Spleen (tissue), 11 donors: ENCODE data around the gene MICU1. TPM values are rescaled to one million over a fixed set of nuclear protein-coding genes. Genes with fewer than 3 reads are reported as not detected.
"Not testable (repeated sequence)": the region's sequence is repeated elsewhere in the genome, so short reads cannot be mapped to it uniquely, and the experiment has no call there.

Experiments
- DNase-seq: peaks from one replicate; pipeline ENCODE4 v3.0.0-alpha.2; 2020
- H3K27ac ChIP-seq, 8 donors: fragments of 200-600 bp; sonication (generic) in 7 of 8; 1 replicate in 4 of 8; 2 replicates in 4 of 8; pipeline versions ENCODE4 v1.5.0 to v1.8.0; 2016 to 2021; ENCODE audit warnings: inconsistent platforms in 4 of 8, mild to moderate bottlenecking in 4 of 8, moderate library complexity in 1 of 8
- H3K27me3 ChIP-seq, 7 donors: fragments of 200-600 bp; sonication (generic) in 6 of 7; replicated peaks in 1 of 7; 1 replicate in 4 of 7; 2 replicates in 3 of 7; pipeline versions ENCODE4 v1.5.0 to v1.8.0; 2016 to 2021; ENCODE audit warnings: inconsistent platforms in 3 of 7, mild to moderate bottlenecking in 1 of 7
- H3K36me3 ChIP-seq, 6 donors: fragments of 200-600 bp; sonication (generic) in 5 of 6; 1 replicate in 4 of 6; 2 replicates in 2 of 6; pipeline versions ENCODE4 v1.5.0 to v1.8.0; 2016 to 2021; ENCODE audit warnings: inconsistent platforms in 2 of 6
- H3K4me1 ChIP-seq, 6 donors: fragments of 200-600 bp; sonication (generic) in 5 of 6; 1 replicate in 3 of 6; 2 replicates in 3 of 6; pipeline versions ENCODE4 v1.5.0 to v1.8.0; 2016 to 2021; ENCODE audit warnings: inconsistent platforms in 3 of 6
- H3K4me3 ChIP-seq, 8 donors: fragments of 200-600 bp; sonication (generic) in 7 of 8; 1 replicate in 4 of 8; 2 replicates in 4 of 8; pipeline versions ENCODE4 v1.5.0 to v1.8.0; 2016 to 2021; ENCODE audit warnings: inconsistent platforms in 4 of 8, mild to moderate bottlenecking in 4 of 8, moderate library complexity in 2 of 8
- H3K9me3 ChIP-seq, 8 donors: fragments of 200-600 bp; sonication (generic) in 7 of 8; 1 replicate in 4 of 8; 2 replicates in 4 of 8; pipeline versions ENCODE4 v1.5.0 to v1.8.0; 2016 to 2021; ENCODE audit warnings: inconsistent platforms in 4 of 8
- POLR2A ChIP-seq, 3 donors: fragments of 450-650 bp; IDR thresholded peaks; one replicate each; pipeline ENCODE4 v1.5.1; 2017; ENCODE audit warnings: antibody characterized with exemption in 3 of 3, mild to moderate bottlenecking in 1 of 3
- POLR2AphosphoS5 ChIP-seq, 3 donors: sonication (generic); formaldehyde crosslinking; IDR thresholded peaks; one replicate each; pipeline ENCODE4 v1.5.1; 2017; ENCODE audit warnings: antibody characterized with exemption in 3 of 3
- WGBS, 5 donors: extraction: QIAGEN DNeasy Blood & Tissue Kit in 3 of 5; methylation state at CpG; one replicate each; pipeline versions ENCODE4 v1.1.5 to v1.1.7; 2013 to 2018; 5-methylcytosine and 5-hydroxymethylcytosine counted together
- intact Hi-C: fragments of 100-400 bp; cut with DNase I; formaldehyde crosslinking; loops from one replicate; pipeline ENCODE4 v1.15.0; 2023; ENCODE audit warnings: low total_unique reads
- polyA plus RNA-seq, 3 donors: library from polyadenylated mRNA; stranded (reverse); fragments of 200-250 nt; gene quantifications; one replicate each; pipeline ENCODE4 v1.2.1, GENCODE V29; 2013
- total RNA-seq, 7 donors: library from RNA; depleted of rRNA in 3 of 7; stranded (reverse); fragments of >200 nt in 3 of 7; fragmentation: NEBNext Ultra II Directional in 4 of 7; extraction: Animal tissue kit (Norgen Biotek cat#: 25700) in 4 of 7; gene quantifications; one replicate each; pipeline versions ENCODE4 v1.1.0 to v1.2.1, GENCODE V29; 2016 to 2021
- TF ChIP-seq, protein P1 (sequence below), 11 experiments: fragments of 200-600 bp in 7 of 11; fragments of 450-650 bp in 4 of 11; sonication (generic) in 4 of 11; IDR thresholded peaks in 8 of 11; conservative IDR thresholded peaks in 3 of 11; 1 replicate in 7 of 11; 2 replicates in 4 of 11; pipeline versions ENCODE4 v1.4.0 to v1.8.0; 2016 to 2021; ENCODE audit warnings: antibody characterized with exemption in 11 of 11, inconsistent platforms in 4 of 11, mild to moderate bottlenecking in 1 of 11
- donor health status: healthy with polysubstance abuse.
- donor health status: DM: no; HTN: no; CAD: no; lungs with moderate emphysema.
- donor health status: DM: no; HTN: no; CAD: no.
- donor health status: Bipolar disorder and iron deficiency.
- donor health status: healthy.
- donor health status: DM: no; HTN: no; CAD: no.
- donor health status: DM: yes; HTN: yes; CAD: no.

MICU1 gene
- total and polyA plus RNA-seq, 10 donors, result 16.4 to 58.4 (median 46.5) TPM

DNA sequence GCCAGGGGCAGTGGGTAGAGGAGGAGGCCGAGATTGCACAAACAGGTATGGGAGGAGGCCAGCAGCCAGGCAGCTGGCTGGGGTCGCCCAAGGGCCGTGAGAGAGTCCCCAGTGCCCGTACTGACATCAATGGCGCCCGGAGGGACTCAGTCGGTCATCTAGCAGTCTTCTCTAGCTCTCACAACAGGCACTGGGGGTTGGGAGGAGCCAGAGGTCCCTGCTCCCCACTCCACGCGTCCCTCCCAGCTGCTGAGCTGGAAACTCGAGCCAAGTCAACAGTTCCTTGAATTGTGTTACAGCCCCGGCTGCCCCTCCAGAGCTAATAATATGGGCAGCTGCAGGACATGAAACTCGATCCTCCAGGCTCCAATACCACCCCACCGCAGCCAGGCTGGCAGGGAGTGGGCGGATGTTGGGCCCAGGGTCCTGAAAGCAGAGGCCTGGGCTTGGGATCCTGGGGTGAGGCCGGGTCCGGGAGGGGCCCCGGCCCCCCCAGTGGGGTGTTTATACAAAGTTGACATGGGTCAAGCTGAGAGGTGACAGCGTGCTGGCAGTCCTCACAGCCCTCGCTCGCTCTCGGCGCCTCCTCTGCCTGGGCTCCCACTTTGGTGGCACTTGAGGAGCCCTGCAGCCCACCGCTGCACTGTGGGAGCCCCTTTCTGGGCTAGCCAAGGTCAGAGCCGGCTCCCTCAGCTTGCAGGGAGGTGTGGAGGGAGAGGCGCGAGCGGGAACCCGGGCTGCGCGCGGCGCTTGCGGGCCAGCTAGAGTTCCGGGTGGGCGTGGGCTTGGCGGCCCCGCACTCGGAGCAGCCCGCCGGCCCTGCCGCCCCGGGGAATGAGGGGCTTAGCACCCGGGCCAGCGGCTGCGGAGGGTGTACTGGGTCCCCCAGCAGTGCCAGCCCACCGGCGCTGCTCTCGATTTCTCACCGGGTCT lies 300.4 kb downstream of the MICU1 start:
- H3K27me3 ChIP-seq, intact Hi-C loops, H3K4me3 ChIP-seq, H3K9me3 ChIP-seq, H3K36me3 ChIP-seq: not testable (repeated sequence)
- TF ChIP-seq POLR2AphosphoS5 (IDR thresholded peaks at IDR 0.05), result peak; percentile 55 to 80 (median 67)
- Histone ChIP-seq H3K4me1 (peaks cover 60 to 100% (median 95%) of the 10 kb centered on the region in 6 donors), H3K27ac (peak overlapping the region; percentile 27 to 99 (median 90))
- DNase-seq, result peak; percentile 85
- 46 to 82% (median 77%) methylated on average over 14 to 49 of the region's 49 CpGs for WGBS, 5 donors

DNA sequence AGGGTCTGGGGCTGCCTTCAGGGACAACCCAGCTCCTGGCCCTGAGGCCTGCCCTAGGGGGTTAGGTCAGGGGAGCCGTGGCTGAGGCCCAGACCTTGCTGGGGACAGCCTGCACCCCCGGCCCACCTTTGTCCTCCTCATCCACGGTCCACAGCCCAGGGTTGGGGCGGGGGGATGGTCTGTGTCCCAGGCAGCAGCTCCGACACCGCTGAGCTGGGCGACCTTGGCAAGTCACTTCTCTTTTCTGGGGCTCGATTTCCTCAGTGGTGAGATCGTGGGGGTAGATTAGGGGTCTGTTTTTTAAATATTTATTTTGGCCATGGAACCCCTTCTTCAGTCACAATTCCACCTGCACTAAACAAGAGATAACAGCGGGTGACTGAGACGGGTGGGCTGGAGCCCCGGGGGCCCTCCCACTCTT lies 302.1 kb downstream of the MICU1 start:
- H3K4me3 ChIP-seq, result no peak overlapping the region
- WGBS, 5 donors, result 31 to 46% (median 34%) methylated on average over 12 of the region's 12 CpGs
- peak; percentile 88 for DNase-seq

DNA sequence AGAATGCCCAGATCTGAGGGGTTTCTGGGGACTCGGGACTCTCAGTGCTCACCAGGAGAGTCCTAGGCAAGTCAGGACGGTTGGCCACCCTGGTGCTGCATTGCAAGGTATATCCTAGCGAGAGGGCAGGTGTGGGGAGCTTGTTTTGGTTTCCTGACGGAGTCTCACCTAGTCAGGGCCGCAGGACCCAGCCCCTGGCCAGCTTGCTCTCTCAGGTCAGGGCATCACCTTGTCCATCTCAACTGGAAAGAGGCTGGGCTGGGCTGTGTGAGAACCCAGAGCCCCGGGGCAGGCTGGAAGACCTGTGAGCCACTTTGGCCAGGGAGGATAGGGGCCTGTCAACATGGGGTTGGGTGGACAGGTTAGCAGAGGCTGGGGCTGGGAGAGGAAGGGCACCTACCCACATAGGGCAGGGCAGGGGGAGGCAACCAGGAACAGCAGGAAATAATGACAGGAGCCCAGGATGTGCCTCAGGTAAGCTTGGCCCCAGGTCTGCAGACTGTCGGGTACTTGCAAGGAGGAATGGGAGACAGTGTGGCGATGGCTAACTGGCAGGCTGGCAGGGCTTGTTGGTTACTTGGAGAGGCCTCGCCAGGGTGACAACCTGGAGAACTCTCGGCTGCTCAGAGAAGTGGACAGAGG lies 302.6 kb downstream of the MICU1 start:
- Histone ChIP-seq H3K9me3 (no peaks in the 10 kb centered on the region), H3K36me3 (no peaks in the 10 kb centered on the region), H3K27ac (peak overlapping the region in 6 of 8 donors; percentile 41 to 99 (median 98)), H3K4me3 (no peak overlapping the region), H3K27me3 (no peaks in the 10 kb centered on the region), H3K4me1 (peaks cover 60 to 100% (median 95%) of the 10 kb centered on the region in 6 donors)
- TF ChIP-seq POLR2A (IDR thresholded peaks at IDR 0.05), result no peak
- TF ChIP-seq, protein P1, sequence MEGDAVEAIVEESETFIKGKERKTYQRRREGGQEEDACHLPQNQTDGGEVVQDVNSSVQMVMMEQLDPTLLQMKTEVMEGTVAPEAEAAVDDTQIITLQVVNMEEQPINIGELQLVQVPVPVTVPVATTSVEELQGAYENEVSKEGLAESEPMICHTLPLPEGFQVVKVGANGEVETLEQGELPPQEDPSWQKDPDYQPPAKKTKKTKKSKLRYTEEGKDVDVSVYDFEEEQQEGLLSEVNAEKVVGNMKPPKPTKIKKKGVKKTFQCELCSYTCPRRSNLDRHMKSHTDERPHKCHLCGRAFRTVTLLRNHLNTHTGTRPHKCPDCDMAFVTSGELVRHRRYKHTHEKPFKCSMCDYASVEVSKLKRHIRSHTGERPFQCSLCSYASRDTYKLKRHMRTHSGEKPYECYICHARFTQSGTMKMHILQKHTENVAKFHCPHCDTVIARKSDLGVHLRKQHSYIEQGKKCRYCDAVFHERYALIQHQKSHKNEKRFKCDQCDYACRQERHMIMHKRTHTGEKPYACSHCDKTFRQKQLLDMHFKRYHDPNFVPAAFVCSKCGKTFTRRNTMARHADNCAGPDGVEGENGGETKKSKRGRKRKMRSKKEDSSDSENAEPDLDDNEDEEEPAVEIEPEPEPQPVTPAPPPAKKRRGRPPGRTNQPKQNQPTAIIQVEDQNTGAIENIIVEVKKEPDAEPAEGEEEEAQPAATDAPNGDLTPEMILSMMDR (IDR thresholded peaks at IDR 0.05 in 8 of 11, conservative IDR thresholded peaks at IDR 0.05 in 3 of 11), result no peak
- 83 to 97% (median 89%) methylated on average over 9 to 10 of the region's 10 CpGs for WGBS, 5 donors
- intact Hi-C loops, result no loop called here
- DNase-seq, result no peak

More for the DNA sequence above, 302.1 kb downstream of the MICU1 start:
- H3K9me3 ChIP-seq, result no peaks in the 10 kb centered on the region
- H3K36me3 ChIP-seq, result no peaks in the 10 kb centered on the region
- TF ChIP-seq POLR2AphosphoS5 (IDR thresholded peaks at IDR 0.05), result peak in 1 of 3 donors; percentile 45
- TF ChIP-seq, protein P1 (IDR thresholded peaks at IDR 0.05 in 8 of 11, conservative IDR thresholded peaks at IDR 0.05 in 3 of 11), result no peak
- no peak for TF ChIP-seq POLR2A (IDR thresholded peaks at IDR 0.05)
- H3K4me1 ChIP-seq, result peaks cover 60 to 100% (median 95%) of the 10 kb centered on the region in 6 donors
- intact Hi-C loops, result no loop called here
- no peaks in the 10 kb centered on the region for H3K27me3 ChIP-seq
- peak overlapping the region in 7 of 8 donors; percentile 36 to 99 (median 97) for H3K27ac ChIP-seq

DNA sequence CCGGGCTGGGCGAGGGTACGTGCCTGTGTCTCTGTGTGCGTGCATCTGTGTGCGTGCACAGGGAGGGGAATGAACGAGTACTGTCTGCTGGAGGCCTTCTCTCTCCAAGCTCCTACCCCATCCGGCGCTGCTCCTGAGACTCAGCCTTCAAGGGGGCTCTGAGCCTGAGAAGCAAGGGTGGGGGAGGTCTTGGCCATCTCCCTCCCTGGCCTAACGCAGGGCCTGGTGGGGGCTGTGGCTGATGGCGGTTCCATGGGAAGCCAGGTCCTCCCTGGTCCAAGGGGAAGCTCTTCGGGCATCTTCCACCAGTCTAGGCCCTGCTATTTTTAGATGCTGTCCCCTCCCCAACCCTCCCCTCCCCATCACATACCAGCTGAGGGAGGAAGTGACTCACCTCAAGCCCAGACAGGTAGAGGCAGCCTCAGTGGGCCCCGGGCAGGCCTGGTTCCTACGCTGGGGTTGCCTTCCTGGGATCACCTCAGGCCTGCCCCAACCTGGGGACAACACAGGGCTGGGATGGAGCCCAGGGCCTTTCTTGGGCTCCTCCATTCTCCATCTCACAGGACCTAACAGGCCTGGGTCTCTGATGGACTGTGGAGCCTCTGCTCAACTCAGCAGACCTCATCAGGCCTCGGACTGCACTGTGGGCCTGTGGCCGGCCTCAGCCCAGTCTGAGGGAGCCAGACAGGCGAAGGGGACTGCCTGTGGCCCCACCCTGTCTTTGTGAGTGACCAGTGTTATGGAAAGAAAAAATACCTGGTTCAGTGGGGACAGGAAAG lies 303.4 kb downstream of the MICU1 start:
- 82 to 90% (median 86%) methylated on average over 13 to 16 of the region's 16 CpGs for WGBS, 5 donors
- DNase-seq, result no peak
- peak overlapping the region in 6 of 8 donors; percentile 25 to 99 (median 72) for H3K27ac ChIP-seq
- no peaks in the 10 kb centered on the region for H3K36me3 ChIP-seq
- peaks cover 60 to 100% (median 95%) of the 10 kb centered on the region in 6 donors for H3K4me1 ChIP-seq
- H3K9me3 ChIP-seq, result no peaks in the 10 kb centered on the region
- H3K27me3 ChIP-seq, result no peaks in the 10 kb centered on the region
- TF ChIP-seq POLR2AphosphoS5 (IDR thresholded peaks at IDR 0.05) (no peak), POLR2A (IDR thresholded peaks at IDR 0.05) (no peak)
- TF ChIP-seq, protein P1 (IDR thresholded peaks at IDR 0.05 in 8 of 11, conservative IDR thresholded peaks at IDR 0.05 in 3 of 11), result no peak
- H3K4me3 ChIP-seq, result no peak overlapping the region
- intact Hi-C loops, result no loop called here
